Muscle layer of duodenum (tissue), 2 donors: ENCODE measurements around the gene MDFIC2.

Experiments
- H3K27ac ChIP-seq: one replicate; pipeline ENCODE4 v1.7.0; 2013; ENCODE audit warnings: mild to moderate bottlenecking, low read length
- H3K27me3 ChIP-seq: one replicate; pipeline ENCODE4 v1.7.0; 2013; ENCODE audit warnings: low read depth, mild to moderate bottlenecking, control low read depth, low read length
- H3K36me3 ChIP-seq, 2 donors: one replicate each; pipeline ENCODE4 v1.7.0; 2013; ENCODE audit warnings: low read length in 2 of 2, control low read depth in 1 of 2, mild to moderate bottlenecking in 1 of 2; ENCODE audit not compliant: insufficient read depth in 2 of 2, control insufficient read depth in 1 of 2
- H3K4me1 ChIP-seq, 2 donors: one replicate each; pipeline ENCODE4 v1.7.0; 2013; ENCODE audit warnings: low read length in 2 of 2, mild to moderate bottlenecking in 2 of 2, control low read depth in 1 of 2, moderate library complexity in 1 of 2; ENCODE audit not compliant: insufficient read depth in 2 of 2, control insufficient read depth in 1 of 2
- H3K4me3 ChIP-seq, 2 donors: one replicate each; pipeline ENCODE4 v1.7.0; 2013; ENCODE audit warnings: low read length in 2 of 2, low read depth in 1 of 2, mild to moderate bottlenecking in 1 of 2
- H3K9me3 ChIP-seq, 2 donors: one replicate each; pipeline ENCODE4 v1.7.0; 2013; ENCODE audit warnings: low read length in 2 of 2, control low read depth in 1 of 2, mild to moderate bottlenecking in 1 of 2; ENCODE audit not compliant: control insufficient read depth in 1 of 2
- donor health status: healthy.

The MDFIC2 gene

GRCh38 chr3:70250492-70250891, 61.9 kb downstream of the MDFIC2 start:
- Histone ChIP-seq H3K36me3 (no peaks in the 10 kb centered on the region), H3K27me3 (no peaks in the 10 kb centered on the region), H3K27ac (no peak overlapping the region)

GRCh38 chr3:70249509-70250160, 62.8 kb downstream of the MDFIC2 start:
- Histone ChIP-seq H3K36me3 (no peaks in the 10 kb centered on the region), H3K27ac (no peak overlapping the region), H3K4me1 (no peaks in the 10 kb centered on the region), H3K4me3 (no peak overlapping the region), H3K9me3 (no peaks in the 10 kb centered on the region), H3K27me3 (no peaks in the 10 kb centered on the region)

More at GRCh38 chr3:70250492-70250891, 61.9 kb downstream of the MDFIC2 start:
- H3K4me3 ChIP-seq = no peak overlapping the region
- H3K4me1 ChIP-seq = no peaks in the 10 kb centered on the region
- no peaks in the 10 kb centered on the region for H3K9me3 ChIP-seq

- Histone ChIP-seq H3K4me3 (no peak overlapping the region), H3K27ac (no peak overlapping the region), H3K9me3 (no peaks in the 10 kb centered on the region), H3K36me3 (no peaks in the 10 kb centered on the region), H3K27me3 (no peaks in the 10 kb centered on the region), H3K4me1 (no peaks in the 10 kb centered on the region)
These were observed 63.6 kb downstream of the MDFIC2 start for GRCh38 chr3:70248856-70249255.

- Histone ChIP-seq H3K4me3 (no peak overlapping the region), H3K27ac (no peak overlapping the region), H3K27me3 (no peaks in the 10 kb centered on the region), H3K4me1 (no peaks in the 10 kb centered on the region), H3K36me3 (no peaks in the 10 kb centered on the region), H3K9me3 (no peaks in the 10 kb centered on the region)
These were observed 64.5 kb downstream of the MDFIC2 start for GRCh38 chr3:70247955-70248354.

- H3K36me3 ChIP-seq = no peaks in the 10 kb centered on the region
- H3K4me1 ChIP-seq = no peaks in the 10 kb centered on the region
- H3K9me3 ChIP-seq = no peaks in the 10 kb centered on the region
- H3K4me3 ChIP-seq = no peak overlapping the region
- H3K27me3 ChIP-seq = no peaks in the 10 kb centered on the region
- no peak overlapping the region for H3K27ac ChIP-seq
These were observed 66.5 kb downstream of the MDFIC2 start for GRCh38 chr3:70245746-70246525.

- no peaks in the 10 kb centered on the region for H3K4me1 ChIP-seq
- H3K36me3 ChIP-seq = no peaks in the 10 kb centered on the region
- no peak overlapping the region for H3K27ac ChIP-seq
- no peaks in the 10 kb centered on the region for H3K27me3 ChIP-seq
- H3K9me3 ChIP-seq = no peaks in the 10 kb centered on the region
- no peak overlapping the region for H3K4me3 ChIP-seq
These were observed 68.0 kb downstream of the MDFIC2 start for GRCh38 chr3:70244422-70244821.

GRCh38 chr3:70242297-70242882, 70.0 kb downstream of the MDFIC2 start:
- no peaks in the 10 kb centered on the region for H3K9me3 ChIP-seq
- H3K4me3 ChIP-seq = no peak overlapping the region
- no peaks in the 10 kb centered on the region for H3K4me1 ChIP-seq
- no peak overlapping the region for H3K27ac ChIP-seq
- H3K36me3 ChIP-seq = no peaks in the 10 kb centered on the region
- no peaks in the 10 kb centered on the region for H3K27me3 ChIP-seq

- Histone ChIP-seq H3K27ac (no peak overlapping the region), H3K9me3 (no peaks in the 10 kb centered on the region), H3K27me3 (no peaks in the 10 kb centered on the region), H3K36me3 (no peaks in the 10 kb centered on the region), H3K4me1 (no peaks in the 10 kb centered on the region), H3K4me3 (no peak overlapping the region)
These were observed 78.6 kb downstream of the MDFIC2 start for GRCh38 chr3:70233812-70234211.

GRCh38 chr3:70233112-70233511, 79.3 kb downstream of the MDFIC2 start:
- no peak overlapping the region for H3K4me3 ChIP-seq
- no peaks in the 10 kb centered on the region for H3K27me3 ChIP-seq
- H3K27ac ChIP-seq = no peak overlapping the region
- no peaks in the 10 kb centered on the region for H3K4me1 ChIP-seq
- no peaks in the 10 kb centered on the region for H3K36me3 ChIP-seq
- no peaks in the 10 kb centered on the region for H3K9me3 ChIP-seq

GRCh38 chr3:70231266-70231701, 81.2 kb downstream of the MDFIC2 start:
- Histone ChIP-seq H3K27me3 (no peaks in the 10 kb centered on the region), H3K4me1 (no peaks in the 10 kb centered on the region), H3K9me3 (no peaks in the 10 kb centered on the region), H3K4me3 (no peak overlapping the region), H3K27ac (no peak overlapping the region), H3K36me3 (no peaks in the 10 kb centered on the region)

- no peaks in the 10 kb centered on the region for H3K9me3 ChIP-seq
- H3K4me3 ChIP-seq = no peak overlapping the region
- no peaks in the 10 kb centered on the region for H3K4me1 ChIP-seq
- H3K36me3 ChIP-seq = no peaks in the 10 kb centered on the region
- no peaks in the 10 kb centered on the region for H3K27me3 ChIP-seq
- no peak overlapping the region for H3K27ac ChIP-seq
These were observed 85.0 kb downstream of the MDFIC2 start for GRCh38 chr3:70227437-70227836.
